Activated T-cell treated with anti-CD3 and anti-CD28 coated beads, Interleukin-2, amount 50 U/mL, for 72 hours (primary cell): Measurements from ENCODE around the gene CFAP299. TPM values are rescaled to one million over a fixed set of nuclear protein-coding genes. Genes with fewer than 3 reads are reported as not detected.

ENCODE experiments used
- ATAC-seq, 2 donors: fragments of 150-1000 bp; cut with Tn5 transposase; replicated peaks in 1 of 2; 2 replicates each; pipeline ENCODE4 v1.10.0; 2021; ENCODE audit warnings: moderate library complexity in 2 of 2, mild to moderate bottlenecking in 1 of 2
- DNase-seq, 2 donors: peaks; one replicate each; pipeline ENCODE4 v3.0.0; 2021 to 2022; ENCODE audit warnings: mixed read lengths in 1 of 2
- H3K27ac Mint-ChIP-seq: one replicate; pipeline ENCODE4 v1.8.0; 2022; ENCODE audit warnings: mild to moderate bottlenecking, moderate library complexity, mixed read lengths
- H3K27me3 Mint-ChIP-seq: one replicate; pipeline ENCODE4 v1.8.0; 2022; ENCODE audit warnings: low read depth, mixed read lengths
- H3K36me3 Mint-ChIP-seq, 2 donors: one replicate each; pipeline ENCODE4 v1.8.0; 2022; ENCODE audit warnings: mixed read lengths in 2 of 2, mild to moderate bottlenecking in 1 of 2; ENCODE audit not compliant: insufficient read depth in 2 of 2
- H3K4me1 Mint-ChIP-seq: one replicate; pipeline ENCODE4 v1.8.0; 2022; ENCODE audit warnings: low read depth, mixed read lengths
- H3K4me3 Mint-ChIP-seq, 2 donors: one replicate each; pipeline ENCODE4 v1.8.0; 2022; ENCODE audit warnings: mild to moderate bottlenecking in 2 of 2, mixed read lengths in 2 of 2, moderate library complexity in 2 of 2
- H3K9me3 Mint-ChIP-seq, 2 donors: one replicate each; pipeline ENCODE4 v1.8.0; 2022; ENCODE audit warnings: mixed read lengths in 2 of 2
- total RNA-seq, 2 donors: library from RNA; stranded (reverse); gene quantifications; one replicate each; pipeline ENCODE4 v1.2.3, GENCODE V29; 2022

CFAP299 gene
- total RNA-seq, 2 donors from 2014 or later: not detected

- no peak overlapping the region for H3K27ac Mint-ChIP-seq
- peaks cover 8 to 9% of the 10 kb centered on the region in 2 donors for H3K36me3 Mint-ChIP-seq
- no peak for DNase-seq
- no peak for ATAC-seq
- H3K27me3 Mint-ChIP-seq: peaks cover 4% of the 10 kb centered on the region
- H3K4me1 Mint-ChIP-seq: peaks cover 14% of the 10 kb centered on the region
- peaks cover 10 to 11% of the 10 kb centered on the region in 2 donors for H3K9me3 Mint-ChIP-seq
- no peak overlapping the region for H3K4me3 Mint-ChIP-seq
Measured at GRCh38 chr4:80909938-80910337, 574.4 kb downstream of the CFAP299 start.

- peaks cover 14% of the 10 kb centered on the region for H3K4me1 Mint-ChIP-seq
- DNase-seq: no peak
- H3K4me3 Mint-ChIP-seq: no peak overlapping the region
- peaks cover 8 to 9% of the 10 kb centered on the region in 2 donors for H3K36me3 Mint-ChIP-seq
- peak; percentile 75 for ATAC-seq
- peak overlapping the region; percentile 80 for H3K27ac Mint-ChIP-seq
- H3K27me3 Mint-ChIP-seq: peaks cover 4% of the 10 kb centered on the region
- peaks cover 7 to 11% of the 10 kb centered on the region in 2 donors for H3K9me3 Mint-ChIP-seq
Measured at GRCh38 chr4:80911458-80911857, 575.9 kb downstream of the CFAP299 start.

GRCh38 chr4:80912350-80912749 lies 576.8 kb downstream of the CFAP299 start:
- Mint-ChIP-seq H3K9me3 (peaks cover under 1 to 5% of the 10 kb centered on the region in 2 donors), H3K27ac (no peak overlapping the region), H3K36me3 (peaks cover 2 to 3% of the 10 kb centered on the region in 2 donors), H3K4me3 (no peak overlapping the region), H3K27me3 (peaks cover 4% of the 10 kb centered on the region), H3K4me1 (peaks cover 14% of the 10 kb centered on the region)
- no peak for ATAC-seq
- DNase-seq: no peak

- Mint-ChIP-seq H3K27ac (no peak overlapping the region), H3K4me1 (peaks cover 14% of the 10 kb centered on the region), H3K36me3 (peaks cover 2% of the 10 kb centered on the region in 2 donors), H3K9me3 (peaks cover 0 to 2% of the 10 kb centered on the region in 2 donors), H3K27me3 (peaks cover 4% of the 10 kb centered on the region), H3K4me3 (no peak overlapping the region)
- ATAC-seq: peak in 1 of 2 donors; percentile 62
- DNase-seq: peak; percentile 11 to 19
Measured at GRCh38 chr4:80913381-80913780, 577.9 kb downstream of the CFAP299 start.

GRCh38 chr4:80916770-80917169 lies 581.2 kb downstream of the CFAP299 start:
- DNase-seq (no peak), ATAC-seq (no peak)
- Mint-ChIP-seq H3K9me3 (no peaks in the 10 kb centered on the region), H3K4me1 (peaks cover 9% of the 10 kb centered on the region), H3K27me3 (no peaks in the 10 kb centered on the region), H3K36me3 (no peaks in the 10 kb centered on the region), H3K27ac (no peak overlapping the region), H3K4me3 (no peak overlapping the region)

- Mint-ChIP-seq H3K9me3 (no peaks in the 10 kb centered on the region), H3K27me3 (no peaks in the 10 kb centered on the region), H3K36me3 (no peaks in the 10 kb centered on the region), H3K27ac (no peak overlapping the region), H3K4me1 (peaks cover 9% of the 10 kb centered on the region), H3K4me3 (no peak overlapping the region)
- ATAC-seq (peak in 1 of 2 donors; percentile 36), DNase-seq (no peak)
Measured at GRCh38 chr4:80918004-80918403, 582.5 kb downstream of the CFAP299 start.

GRCh38 chr4:80921441-80921840 lies 585.9 kb downstream of the CFAP299 start:
- H3K27me3 Mint-ChIP-seq: no peaks in the 10 kb centered on the region
- H3K9me3 Mint-ChIP-seq: no peaks in the 10 kb centered on the region
- ATAC-seq: no peak
- H3K4me3 Mint-ChIP-seq: no peak overlapping the region
- no peaks in the 10 kb centered on the region for H3K4me1 Mint-ChIP-seq
- H3K27ac Mint-ChIP-seq: no peak overlapping the region
- no peaks in the 10 kb centered on the region for H3K36me3 Mint-ChIP-seq
- no peak for DNase-seq

- no peaks in the 10 kb centered on the region for H3K36me3 Mint-ChIP-seq
- H3K27ac Mint-ChIP-seq: no peak overlapping the region
- no peaks in the 10 kb centered on the region for H3K4me1 Mint-ChIP-seq
- H3K4me3 Mint-ChIP-seq: no peak overlapping the region
- DNase-seq (no peak), ATAC-seq (no peak)
- no peaks in the 10 kb centered on the region for H3K27me3 Mint-ChIP-seq
- H3K9me3 Mint-ChIP-seq: no peaks in the 10 kb centered on the region
Measured at GRCh38 chr4:80922941-80923340, 587.4 kb downstream of the CFAP299 start.

GRCh38 chr4:80925293-80925692 lies 589.8 kb downstream of the CFAP299 start:
- H3K27ac Mint-ChIP-seq: no peak overlapping the region
- H3K9me3 Mint-ChIP-seq: no peaks in the 10 kb centered on the region
- no peaks in the 10 kb centered on the region for H3K4me1 Mint-ChIP-seq
- H3K27me3 Mint-ChIP-seq: no peaks in the 10 kb centered on the region
- DNase-seq: no peak
- ATAC-seq: no peak
- H3K36me3 Mint-ChIP-seq: no peaks in the 10 kb centered on the region
- no peak overlapping the region for H3K4me3 Mint-ChIP-seq

GRCh38 chr4:80926446-80926845 lies 590.9 kb downstream of the CFAP299 start:
- Mint-ChIP-seq H3K4me3 (no peak overlapping the region), H3K36me3 (no peaks in the 10 kb centered on the region), H3K27ac (no peak overlapping the region), H3K27me3 (no peaks in the 10 kb centered on the region), H3K4me1 (no peaks in the 10 kb centered on the region), H3K9me3 (no peaks in the 10 kb centered on the region)
- ATAC-seq (peak in 1 of 2 donors; percentile 58), DNase-seq (no peak)

GRCh38 chr4:80926891-80927290 lies 591.4 kb downstream of the CFAP299 start:
- no peaks in the 10 kb centered on the region for H3K9me3 Mint-ChIP-seq
- no peak for ATAC-seq
- H3K4me1 Mint-ChIP-seq: no peaks in the 10 kb centered on the region
- no peaks in the 10 kb centered on the region for H3K27me3 Mint-ChIP-seq
- H3K36me3 Mint-ChIP-seq: no peaks in the 10 kb centered on the region
- H3K4me3 Mint-ChIP-seq: no peak overlapping the region
- DNase-seq: no peak
- no peak overlapping the region for H3K27ac Mint-ChIP-seq

- no peaks in the 10 kb centered on the region for H3K9me3 Mint-ChIP-seq
- H3K4me3 Mint-ChIP-seq: no peak overlapping the region
- H3K27me3 Mint-ChIP-seq: no peaks in the 10 kb centered on the region
- no peak for DNase-seq
- H3K4me1 Mint-ChIP-seq: no peaks in the 10 kb centered on the region
- H3K27ac Mint-ChIP-seq: no peak overlapping the region
- no peaks in the 10 kb centered on the region for H3K36me3 Mint-ChIP-seq
- no peak for ATAC-seq
Measured at GRCh38 chr4:80927420-80927819, 591.9 kb downstream of the CFAP299 start.

GRCh38 chr4:80931631-80932081 lies 596.1 kb downstream of the CFAP299 start:
- H3K27me3 Mint-ChIP-seq: no peaks in the 10 kb centered on the region
- H3K36me3 Mint-ChIP-seq: no peaks in the 10 kb centered on the region
- H3K27ac Mint-ChIP-seq: no peak overlapping the region
- ATAC-seq: no peak
- no peaks in the 10 kb centered on the region for H3K9me3 Mint-ChIP-seq
- DNase-seq: no peak
- H3K4me3 Mint-ChIP-seq: no peak overlapping the region
- H3K4me1 Mint-ChIP-seq: no peaks in the 10 kb centered on the region

- Mint-ChIP-seq H3K9me3 (no peaks in the 10 kb centered on the region), H3K4me3 (no peak overlapping the region), H3K36me3 (no peaks in the 10 kb centered on the region), H3K27ac (no peak overlapping the region), H3K27me3 (peaks cover 6% of the 10 kb centered on the region), H3K4me1 (no peaks in the 10 kb centered on the region)
- ATAC-seq: no peak
- no peak for DNase-seq
Measured at GRCh38 chr4:80948141-80948540, 612.6 kb downstream of the CFAP299 start.
